ENCODE measurements around the gene GTF3C1. TPM values are rescaled to one million over a fixed set of nuclear protein-coding genes. Genes with fewer than 3 reads are reported as not detected.
"Not testable (repeated sequence)": the region's sequence is repeated elsewhere in the genome, so short reads cannot be mapped to it uniquely, and the experiment has no call there.

The GTF3C1 gene, protein sequence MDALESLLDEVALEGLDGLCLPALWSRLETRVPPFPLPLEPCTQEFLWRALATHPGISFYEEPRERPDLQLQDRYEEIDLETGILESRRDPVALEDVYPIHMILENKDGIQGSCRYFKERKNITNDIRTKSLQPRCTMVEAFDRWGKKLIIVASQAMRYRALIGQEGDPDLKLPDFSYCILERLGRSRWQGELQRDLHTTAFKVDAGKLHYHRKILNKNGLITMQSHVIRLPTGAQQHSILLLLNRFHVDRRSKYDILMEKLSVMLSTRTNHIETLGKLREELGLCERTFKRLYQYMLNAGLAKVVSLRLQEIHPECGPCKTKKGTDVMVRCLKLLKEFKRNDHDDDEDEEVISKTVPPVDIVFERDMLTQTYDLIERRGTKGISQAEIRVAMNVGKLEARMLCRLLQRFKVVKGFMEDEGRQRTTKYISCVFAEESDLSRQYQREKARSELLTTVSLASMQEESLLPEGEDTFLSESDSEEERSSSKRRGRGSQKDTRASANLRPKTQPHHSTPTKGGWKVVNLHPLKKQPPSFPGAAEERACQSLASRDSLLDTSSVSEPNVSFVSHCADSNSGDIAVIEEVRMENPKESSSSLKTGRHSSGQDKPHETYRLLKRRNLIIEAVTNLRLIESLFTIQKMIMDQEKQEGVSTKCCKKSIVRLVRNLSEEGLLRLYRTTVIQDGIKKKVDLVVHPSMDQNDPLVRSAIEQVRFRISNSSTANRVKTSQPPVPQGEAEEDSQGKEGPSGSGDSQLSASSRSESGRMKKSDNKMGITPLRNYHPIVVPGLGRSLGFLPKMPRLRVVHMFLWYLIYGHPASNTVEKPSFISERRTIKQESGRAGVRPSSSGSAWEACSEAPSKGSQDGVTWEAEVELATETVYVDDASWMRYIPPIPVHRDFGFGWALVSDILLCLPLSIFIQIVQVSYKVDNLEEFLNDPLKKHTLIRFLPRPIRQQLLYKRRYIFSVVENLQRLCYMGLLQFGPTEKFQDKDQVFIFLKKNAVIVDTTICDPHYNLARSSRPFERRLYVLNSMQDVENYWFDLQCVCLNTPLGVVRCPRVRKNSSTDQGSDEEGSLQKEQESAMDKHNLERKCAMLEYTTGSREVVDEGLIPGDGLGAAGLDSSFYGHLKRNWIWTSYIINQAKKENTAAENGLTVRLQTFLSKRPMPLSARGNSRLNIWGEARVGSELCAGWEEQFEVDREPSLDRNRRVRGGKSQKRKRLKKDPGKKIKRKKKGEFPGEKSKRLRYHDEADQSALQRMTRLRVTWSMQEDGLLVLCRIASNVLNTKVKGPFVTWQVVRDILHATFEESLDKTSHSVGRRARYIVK (N-terminal part only)
- 74.4 and 94.2 TPM in 2 replicates for total RNA-seq

DNA sequence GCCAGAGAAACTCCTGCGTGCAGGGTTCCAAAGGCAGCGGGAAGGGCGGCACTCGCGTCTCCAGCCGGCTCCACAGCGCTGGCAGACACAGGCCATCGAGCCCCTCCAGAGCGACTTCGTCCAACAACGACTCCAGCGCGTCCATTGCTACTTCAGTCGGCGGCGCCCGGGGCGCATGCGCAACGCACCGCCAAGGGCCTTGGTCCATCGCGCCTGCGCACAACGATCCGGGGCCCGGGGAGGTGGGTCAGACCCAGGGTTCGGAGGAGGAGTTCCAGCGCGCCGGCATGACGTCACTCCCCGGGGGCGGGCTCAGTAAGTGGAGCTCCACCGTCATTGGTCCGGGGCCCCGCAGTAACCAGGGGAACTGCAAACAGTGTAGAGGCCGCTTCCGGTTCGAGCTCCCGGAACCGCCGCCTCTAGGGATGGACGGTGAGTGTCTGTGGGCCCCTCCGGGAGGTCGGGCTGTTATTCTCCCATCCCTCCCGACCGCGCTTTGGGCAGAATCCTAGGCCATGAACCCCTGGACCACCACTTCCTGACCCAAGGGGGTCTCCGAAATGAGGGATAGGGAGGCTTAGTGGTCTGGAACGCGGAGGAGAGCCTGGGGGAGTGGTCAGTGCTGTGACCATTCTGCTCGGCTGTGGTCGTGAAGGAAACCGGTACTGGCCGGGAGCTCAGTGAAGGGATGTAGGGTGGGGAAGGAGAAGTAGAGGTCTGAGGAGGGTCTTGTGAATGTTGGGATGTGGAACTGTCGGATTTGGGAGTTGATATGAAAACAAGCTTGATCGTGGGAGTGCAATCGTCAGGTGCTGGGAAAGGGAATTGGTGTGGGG, at the start of gene GTF3C1, which contains the start of gene KATNIP:
Gene GTF3C1 (minus strand): TSS at position 168 of the 836 bp plus-strand sequence. CDS start 23 bp downstream, at position 145.
Gene KATNIP (plus strand): TSS at position 399 of the 836 bp plus-strand sequence. CDS start 27 bp downstream, at position 426.
- DNase-seq, result peak; percentile 99

DNA sequence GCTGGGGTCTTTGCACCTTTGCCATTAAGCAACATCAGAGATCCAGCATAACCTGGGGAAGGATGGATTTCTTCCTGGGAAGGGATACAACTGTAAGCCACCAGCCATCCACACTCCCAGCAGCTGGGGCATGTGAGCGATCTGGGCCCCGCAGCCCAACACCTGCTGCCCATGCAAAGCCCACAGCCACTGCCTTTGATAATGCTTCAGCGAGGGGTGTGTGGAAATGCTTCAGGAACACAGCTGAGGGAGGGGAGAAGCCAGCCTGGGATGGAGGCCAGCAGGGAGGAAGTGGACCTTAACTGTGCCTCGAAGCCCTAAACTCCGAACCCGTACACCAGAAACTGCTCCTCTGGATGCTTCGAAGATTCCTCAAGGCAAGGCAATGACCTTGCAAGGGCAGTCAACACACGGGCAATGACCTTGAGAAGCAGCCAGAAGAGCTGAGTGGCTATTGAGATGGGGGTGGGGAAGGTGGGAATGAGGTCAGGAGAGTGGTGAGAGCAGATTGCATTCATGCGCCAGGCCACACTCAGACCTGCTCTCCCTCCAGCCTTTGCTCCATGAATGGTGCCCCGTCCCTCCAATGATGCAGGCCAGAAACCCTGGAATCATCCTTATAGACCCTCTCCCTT, 49.3 kb upstream of the GTF3C1 start:
- DNase-seq, result no peak

DNA sequence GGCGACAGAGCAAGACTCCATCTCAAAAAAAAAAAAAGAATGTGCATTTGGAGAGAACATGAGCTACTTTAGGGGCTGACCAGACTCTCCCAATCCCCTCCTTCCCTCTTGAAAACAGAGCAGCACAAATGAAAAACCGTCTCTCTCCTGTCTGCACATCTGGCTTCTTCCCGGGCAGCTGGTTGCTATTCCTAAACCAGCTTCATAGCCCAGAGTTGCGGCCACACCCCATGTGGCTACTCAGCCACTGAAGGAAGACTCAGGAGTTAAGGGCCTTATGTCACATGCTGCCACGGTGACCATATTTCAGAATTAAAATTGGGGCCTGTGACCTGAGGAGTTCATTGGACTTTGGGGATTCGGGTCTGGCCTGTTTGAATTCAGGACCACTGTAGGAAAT, 48.5 kb upstream of the GTF3C1 start:
- DNase-seq, result no peak

GRCh38 chr16:27597361-27597760, 47.6 kb upstream of the GTF3C1 start:
- DNase-seq, result no peak

GRCh38 chr16:27596411-27596810, 46.7 kb upstream of the GTF3C1 start:
- no peak for DNase-seq

- peak; percentile 16 for DNase-seq
Measured at GRCh38 chr16:27595993-27596392, 46.3 kb upstream of the GTF3C1 start.

- no peak for DNase-seq
Measured at GRCh38 chr16:27595475-27595874, 45.8 kb upstream of the GTF3C1 start.

- DNase-seq, result no peak
Measured at GRCh38 chr16:27591837-27592236, 42.1 kb upstream of the GTF3C1 start.

GRCh38 chr16:27588057-27588456, 38.3 kb upstream of the GTF3C1 start:
- DNase-seq, result no peak

DNA sequence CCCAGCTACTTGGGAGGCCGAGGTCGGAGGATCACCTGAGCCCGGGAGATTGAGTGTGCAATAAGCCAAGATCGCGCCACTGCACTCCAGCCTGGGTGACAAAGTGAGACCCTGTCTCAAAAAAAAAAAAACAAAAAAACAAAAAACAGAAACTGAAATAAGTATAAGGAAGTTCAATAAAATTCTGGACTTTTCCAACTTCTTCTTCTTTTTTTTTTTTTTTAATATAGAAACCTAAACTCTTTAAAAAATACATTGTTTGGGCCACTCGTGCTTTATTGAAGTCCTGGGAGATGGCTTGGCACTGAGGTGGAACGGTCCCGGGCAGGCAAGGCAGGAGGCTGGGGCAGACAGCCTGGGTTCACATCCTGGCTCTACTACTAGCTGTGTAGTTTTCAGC, 37.0 kb upstream of the GTF3C1 start:
- no peak for DNase-seq

DNA sequence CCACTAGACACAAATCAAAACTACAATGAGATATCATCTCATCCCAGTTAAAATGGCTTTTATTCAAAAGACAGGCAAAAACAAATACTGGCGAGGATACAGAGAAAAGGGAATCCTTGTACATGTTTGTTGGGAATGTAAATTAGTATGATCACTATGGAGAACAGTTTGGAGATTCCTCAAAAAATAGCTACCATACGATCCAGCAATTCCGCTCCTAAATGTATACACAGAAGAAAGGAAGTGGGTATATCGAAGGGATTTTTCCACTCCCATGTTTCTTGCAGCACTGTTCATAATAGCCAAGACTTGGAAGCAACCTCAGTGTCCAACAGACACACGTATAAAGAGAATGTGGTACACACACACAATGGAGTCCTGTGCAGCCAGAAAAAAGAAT, 35.5 kb upstream of the GTF3C1 start:
- DNase-seq, result no peak

- no peak for DNase-seq
Measured at GRCh38 chr16:27583634-27584033, 33.9 kb upstream of the GTF3C1 start.

- no peak for DNase-seq
Measured at GRCh38 chr16:27582883-27583282, 33.2 kb upstream of the GTF3C1 start.

DNA sequence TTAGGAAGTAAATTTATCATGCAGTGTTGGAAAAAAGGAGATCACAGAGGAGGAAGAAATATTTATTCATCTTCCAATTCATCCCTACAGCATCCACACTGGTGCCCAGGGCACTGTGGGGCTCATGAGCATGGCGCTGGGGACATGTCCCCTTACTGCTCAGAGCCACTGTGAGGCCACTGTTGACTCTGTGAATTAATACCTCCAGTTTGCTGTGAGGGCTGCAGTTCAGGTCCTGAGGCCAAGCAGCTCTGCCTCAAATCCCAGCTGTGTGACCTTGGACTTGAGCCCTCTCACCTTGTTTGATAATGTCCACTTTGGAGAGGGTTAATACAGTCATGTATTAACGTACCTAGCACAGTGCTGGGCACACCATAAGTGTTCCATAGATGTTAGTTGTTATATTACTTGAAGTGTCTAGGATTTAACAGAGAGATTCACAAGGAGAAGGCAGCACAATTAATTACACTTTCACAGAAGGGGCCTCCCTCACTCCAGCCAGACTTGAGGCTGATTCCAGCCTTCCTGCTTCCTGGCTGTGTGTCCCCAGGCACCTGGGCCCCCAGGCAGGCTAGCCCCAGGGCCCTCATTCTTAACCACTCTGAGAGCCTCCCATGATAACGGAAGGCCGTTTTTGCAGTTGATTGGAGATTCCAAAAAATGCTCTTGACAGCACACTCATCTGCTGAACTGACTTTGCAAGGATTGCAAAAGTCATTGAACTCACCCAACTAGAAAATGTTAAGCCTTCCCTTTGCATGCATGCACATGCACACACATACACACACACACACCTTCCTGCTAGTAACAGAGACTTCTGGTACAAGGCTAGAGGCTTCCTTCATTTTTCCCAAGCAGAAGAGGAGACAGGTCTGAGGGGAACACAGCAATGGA, 29.6 kb upstream of the GTF3C1 start:
- no peak for DNase-seq

GRCh38 chr16:27576729-27577128, 27.0 kb upstream of the GTF3C1 start:
- DNase-seq, result no peak

DNA sequence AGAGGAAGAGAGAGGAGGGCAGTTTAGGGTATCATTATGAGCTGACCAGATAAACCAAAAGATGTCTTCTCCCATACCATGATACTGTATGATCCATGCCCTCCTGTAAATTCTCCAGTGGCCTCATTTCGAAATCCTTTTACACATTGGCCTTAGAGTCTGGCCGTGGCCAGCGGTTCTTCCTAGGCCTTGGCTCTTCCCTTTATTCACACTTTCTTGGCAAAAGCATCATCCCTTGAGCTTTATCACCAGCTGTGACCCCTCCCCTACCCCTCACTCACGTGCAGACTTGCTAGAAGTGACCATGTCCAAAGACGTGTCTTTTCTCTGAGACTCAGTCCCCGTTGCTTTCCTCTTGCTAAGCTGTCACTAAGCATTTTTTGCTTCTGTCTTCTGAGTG, 23.0 kb upstream of the GTF3C1 start:
- no peak for DNase-seq

- no peak for DNase-seq
Measured at GRCh38 chr16:27571433-27572326, 22.0 kb upstream of the GTF3C1 start.

DNA sequence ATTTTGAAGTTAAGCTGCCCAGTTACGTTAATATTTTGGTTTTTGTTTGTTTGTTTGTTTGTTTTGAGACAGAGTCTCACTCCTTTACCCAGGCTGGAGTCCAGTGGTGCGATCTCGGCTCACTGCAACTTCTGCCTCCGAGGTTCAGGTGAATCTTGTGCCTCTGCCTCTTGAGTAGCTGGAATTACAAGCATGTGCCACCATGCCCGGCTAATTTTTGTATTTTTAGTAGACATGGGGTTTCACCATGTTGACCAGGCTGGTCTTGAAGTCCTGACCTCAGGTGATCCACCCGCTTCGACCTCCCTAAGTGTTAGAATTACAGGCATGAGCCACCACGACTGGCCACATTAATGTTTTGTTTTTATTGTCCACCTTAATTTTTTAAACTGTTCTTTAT, 21.3 kb upstream of the GTF3C1 start:
- not testable (repeated sequence) for DNase-seq

- no peak for DNase-seq
Measured at GRCh38 chr16:27568077-27568476, 18.4 kb upstream of the GTF3C1 start.
